Fibroblast of skin of back (primary cell): Measurements from ENCODE around the gene STIM1.
A peak's percentile ranks its signal among the peaks of the same experiment; 100 is the strongest.

Experiments used
- DNase-seq: peaks from one replicate; pipeline ENCODE4 v3.0.0-alpha.2; 2013

STIM1 gene

GRCh38 chr11:3954448-3955298 is 99.2 kb downstream of the STIM1 start:
- DNase-seq = peak; percentile 28

DNA sequence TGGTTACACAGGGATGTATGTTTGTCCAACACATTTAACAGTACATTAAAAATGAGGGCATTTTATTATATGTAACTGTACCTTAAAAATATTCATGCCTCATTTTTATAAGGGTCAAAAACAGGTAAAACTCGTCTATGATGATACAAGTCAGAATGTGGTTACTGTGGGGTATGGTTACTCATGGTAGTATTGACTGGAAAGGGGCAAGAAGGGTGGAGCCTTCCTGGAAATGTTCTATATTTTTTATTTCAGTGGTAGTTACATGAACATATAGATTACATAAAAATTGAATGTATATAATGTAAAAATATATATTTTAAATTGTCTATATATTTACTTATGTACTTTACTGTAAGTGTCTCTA is 99.8 kb downstream of the STIM1 start:
- DNase-seq = no peak

DNA sequence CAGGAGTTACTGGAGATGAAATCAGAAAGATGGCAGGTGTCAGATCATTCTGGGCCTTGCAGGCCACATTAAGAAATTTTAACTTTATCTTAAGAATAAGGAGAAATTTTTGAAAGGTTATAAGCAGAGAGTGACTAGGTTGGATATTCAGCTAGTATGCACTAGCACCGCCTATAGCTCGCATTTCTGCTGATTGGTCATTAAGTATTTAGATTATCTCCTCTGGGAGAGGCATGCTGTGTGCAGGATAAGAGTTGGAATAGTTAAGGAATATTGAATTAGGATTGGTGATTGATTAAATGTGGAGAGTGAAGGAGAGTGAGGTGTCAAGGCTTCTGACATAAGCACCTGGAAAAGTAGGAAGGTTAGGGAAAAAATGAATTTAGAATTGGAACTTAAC is 100.6 kb downstream of the STIM1 start:
- DNase-seq = no peak

- DNase-seq = no peak
Observed at GRCh38 chr11:3956748-3957147, 101.3 kb downstream of the STIM1 start.

GRCh38 chr11:3957437-3957836 is 102.0 kb downstream of the STIM1 start:
- no peak for DNase-seq

DNA sequence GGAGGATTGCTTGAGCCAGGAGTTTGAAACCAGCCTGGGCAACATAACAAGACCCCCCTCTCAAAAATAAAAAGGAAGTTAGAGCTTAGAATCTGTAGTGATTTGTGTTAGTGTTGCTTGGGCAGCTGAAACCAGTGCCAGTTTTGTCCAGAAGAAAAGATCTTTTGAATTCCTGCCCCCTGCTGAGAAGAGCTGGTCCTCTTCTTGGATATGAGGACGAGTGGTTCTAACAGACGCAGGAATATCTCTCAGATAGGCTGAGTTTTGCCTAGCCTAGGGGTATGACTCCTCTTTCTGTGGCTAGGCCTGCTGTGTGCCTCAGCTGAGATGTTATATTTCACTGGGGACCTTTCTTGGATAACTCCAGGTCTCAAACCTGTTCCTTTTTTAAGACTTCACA is 102.8 kb downstream of the STIM1 start:
- DNase-seq = peak; percentile 61

DNA sequence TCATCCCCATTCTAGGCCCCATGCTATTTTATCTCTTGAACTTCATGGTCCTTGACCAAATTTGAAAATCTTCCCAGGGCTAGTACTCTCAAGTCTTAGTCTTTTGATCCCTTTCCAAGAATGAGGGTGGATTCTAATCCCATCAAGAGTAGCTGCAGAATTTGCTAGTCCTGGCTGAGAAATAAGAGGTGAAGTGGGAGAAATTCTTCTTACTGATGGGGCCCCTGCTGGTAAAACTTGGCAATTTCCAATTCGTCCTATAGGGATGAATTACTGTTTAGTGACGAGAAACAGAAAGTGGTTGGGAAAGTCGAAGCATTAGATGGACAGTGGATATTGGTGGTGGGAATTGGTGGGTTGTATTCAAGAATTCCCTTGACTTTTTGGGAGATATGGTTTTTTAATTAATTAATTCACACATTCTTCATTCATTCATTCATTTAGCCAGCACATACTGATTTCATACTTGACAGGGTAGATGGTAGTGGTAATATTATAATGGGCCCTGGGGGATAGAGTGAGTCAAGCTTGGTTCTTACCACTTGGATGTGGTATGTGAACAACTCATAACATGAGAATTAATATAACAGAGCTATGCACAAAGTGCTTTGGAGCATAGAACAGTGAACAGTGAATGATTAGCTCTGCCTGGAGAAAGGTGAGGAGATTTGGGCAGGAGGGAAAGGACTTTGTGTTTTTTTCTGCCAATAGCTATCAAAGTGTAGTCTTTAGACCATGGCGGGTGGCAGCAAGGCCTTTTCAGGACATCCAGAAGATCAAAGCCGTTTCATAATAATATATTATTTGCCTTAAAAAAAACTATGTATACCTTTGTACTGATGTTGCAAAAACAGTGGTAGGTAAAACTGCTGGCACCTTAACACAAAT is 103.8 kb downstream of the STIM1 start:
- peak; percentile 89 for DNase-seq

- no peak for DNase-seq
Observed at GRCh38 chr11:3959903-3960265, 104.4 kb downstream of the STIM1 start.

GRCh38 chr11:3962406-3962840 is 107.0 kb downstream of the STIM1 start:
- DNase-seq = peak; percentile 27

GRCh38 chr11:3964056-3964455 is 108.6 kb downstream of the STIM1 start:
- DNase-seq = no peak

DNA sequence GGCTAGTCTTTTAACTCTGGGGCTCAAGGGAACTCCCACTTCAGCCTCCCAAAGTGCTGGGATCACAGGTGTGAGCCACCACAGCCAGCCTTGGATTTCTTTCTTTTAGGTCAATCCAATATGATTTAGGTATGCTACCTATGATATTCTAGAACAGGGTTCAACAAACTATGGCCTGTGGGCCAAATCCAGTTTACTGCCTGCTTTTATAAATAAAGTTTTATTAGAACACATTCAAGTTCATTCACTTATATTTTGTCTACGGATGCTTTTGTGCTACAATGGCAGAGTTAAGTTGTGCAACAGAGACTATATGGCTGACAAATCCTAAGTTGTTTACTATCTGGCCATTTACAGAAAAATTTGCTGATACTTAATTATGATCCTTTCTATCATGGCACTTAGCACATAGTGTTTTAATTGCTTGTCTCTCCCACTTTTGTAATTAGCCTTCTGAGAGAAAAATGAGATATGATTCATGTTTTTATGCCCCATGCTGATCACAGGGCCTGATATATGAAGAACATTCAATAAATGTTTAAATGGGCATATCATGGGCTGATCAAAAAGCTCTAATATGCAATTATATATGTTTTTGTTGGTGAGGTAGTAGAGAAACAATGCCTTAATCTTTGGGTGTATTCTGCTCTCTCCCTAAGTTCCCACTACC is 109.6 kb downstream of the STIM1 start:
- DNase-seq = no peak

- no peak for DNase-seq
Observed at GRCh38 chr11:3967695-3968094, 112.2 kb downstream of the STIM1 start.

DNA sequence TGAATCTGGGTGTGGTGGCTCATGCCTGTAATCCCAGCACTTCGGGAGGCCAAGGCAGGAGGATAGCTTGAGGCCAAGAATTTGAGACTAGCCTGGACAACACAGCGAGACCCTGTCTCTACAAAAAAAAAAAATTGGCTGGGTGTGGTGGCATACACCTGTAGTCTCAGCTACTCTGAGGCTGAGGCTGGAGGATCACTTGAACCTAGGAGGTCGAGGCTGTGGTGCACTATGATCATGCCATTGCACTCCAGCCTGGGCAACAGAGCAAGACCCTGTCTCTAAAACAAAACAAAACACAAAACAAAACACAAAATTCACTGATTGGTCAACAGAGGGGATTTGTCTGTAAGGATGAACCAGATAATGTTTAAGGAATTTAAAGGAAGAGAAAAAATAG is 113.7 kb downstream of the STIM1 start:
- no peak for DNase-seq

GRCh38 chr11:3969613-3970012 is 114.1 kb downstream of the STIM1 start:
- no peak for DNase-seq

GRCh38 chr11:3970108-3970507 is 114.6 kb downstream of the STIM1 start:
- DNase-seq = no peak

GRCh38 chr11:3971756-3972404 is 116.4 kb downstream of the STIM1 start:
- peak; percentile 9 for DNase-seq

DNA sequence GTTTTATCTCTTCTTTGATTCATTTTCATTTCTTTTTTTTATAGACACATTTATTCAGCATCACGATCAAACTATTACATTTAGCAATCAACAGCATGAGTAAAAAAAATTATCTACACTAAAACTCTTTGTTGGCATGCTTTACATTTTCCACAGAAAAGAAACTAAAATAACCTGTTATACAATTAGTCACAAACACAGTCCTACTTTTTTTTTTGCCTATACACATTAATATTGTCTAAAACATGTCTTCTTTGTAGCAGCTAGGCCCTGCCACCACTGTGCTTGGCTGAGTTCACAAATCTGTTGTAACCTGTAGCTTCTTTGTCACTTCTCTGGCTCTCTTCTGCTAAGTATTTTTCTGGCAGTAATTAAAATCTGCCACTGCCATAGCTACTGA is 117.0 kb downstream of the STIM1 start:
- no peak for DNase-seq

- DNase-seq = no peak
Observed at GRCh38 chr11:3977078-3977477, 121.6 kb downstream of the STIM1 start.

- no peak for DNase-seq
Observed at GRCh38 chr11:3981084-3981633, 125.7 kb downstream of the STIM1 start.

DNA sequence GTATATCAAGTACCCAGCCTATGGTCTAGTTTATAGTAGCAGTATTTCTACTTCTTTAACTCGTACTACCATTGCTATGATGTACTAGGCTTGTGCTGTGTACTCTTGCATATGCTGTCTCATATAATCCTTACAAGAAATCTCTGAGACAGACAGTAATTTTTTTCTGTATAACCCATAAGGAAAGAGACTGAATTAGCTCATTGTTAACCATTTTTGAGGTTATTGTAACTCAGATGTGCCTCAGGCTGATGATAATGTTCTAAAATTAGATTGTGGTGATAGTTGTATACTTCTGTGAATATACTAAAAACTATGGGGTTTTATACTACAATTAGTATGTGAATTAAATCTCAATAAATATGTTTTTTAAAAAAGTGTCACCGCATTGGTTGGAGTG is 127.0 kb downstream of the STIM1 start:
- DNase-seq = peak; percentile 6

DNA sequence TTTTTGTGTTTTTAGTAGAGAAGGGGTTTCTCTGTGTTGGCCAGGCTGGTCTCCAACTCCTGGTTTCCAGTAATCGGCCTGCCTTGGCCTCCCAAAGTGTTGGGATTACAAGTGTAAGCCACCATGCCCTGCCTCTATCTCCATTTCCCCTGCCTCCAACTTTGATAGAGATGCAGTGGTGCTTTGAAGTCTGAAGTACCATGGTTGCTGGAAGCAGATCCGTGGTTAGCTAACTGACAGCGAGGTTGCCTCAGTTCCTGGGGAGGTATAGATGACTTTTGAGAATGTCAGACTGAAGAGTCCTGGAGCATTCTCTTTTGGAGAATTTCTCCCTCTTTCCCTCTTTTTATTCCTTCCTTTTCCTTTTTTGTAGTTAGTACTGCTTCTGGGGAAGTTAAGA is 127.6 kb downstream of the STIM1 start:
- DNase-seq = no peak

- no peak for DNase-seq
Observed at GRCh38 chr11:3984896-3985295, 129.4 kb downstream of the STIM1 start.
